CD4-positive, alpha-beta T cell (primary cell): ENCODE results near the gene RANGAP1. TPM values are rescaled to one million over a fixed set of nuclear protein-coding genes. Genes with fewer than 3 reads are reported as not detected.

Experiments used
- ATAC-seq: fragments of 200-7000 bp; cut with Tn5 transposase; one replicate; pipeline ENCODE4 v1.10.0; 2022; ENCODE audit warnings: mild to moderate bottlenecking; ENCODE audit not compliant: poor library complexity
- CTCF ChIA-PET: fragments of 350-600 bp; sonication (Branson Sonifier 250); formaldehyde crosslinking; loops from one replicate; lab custom pipeline; 2021; ENCODE audit warnings: antibody characterized with exemption, inconsistent platforms; lab: Charles Lee
- POLR2A ChIA-PET: fragments of 350-600 bp; sonication (Branson Sonifier 250); formaldehyde crosslinking; loops from one replicate; lab custom pipeline; 2021; ENCODE audit warnings: antibody characterized with exemption, inconsistent platforms; lab: Charles Lee
- DNase-seq, 14 experiments: peaks; one replicate each; pipeline ENCODE4 v3.0.0-alpha.2; 2013 to 2020; ENCODE audit warnings: mixed read lengths in 2 of 14
- H3K27ac ChIP-seq, 2 donors: one replicate each; pipeline versions ENCODE4 v1.5.1 to v1.7.0; 2013; ENCODE audit warnings: low read length in 2 of 2, low read depth in 1 of 2, mild to moderate bottlenecking in 1 of 2
- H3K27me3 ChIP-seq, 2 experiments: 1 replicate in 1 of 2; 2 replicates in 1 of 2; pipeline versions ENCODE4 v1.6.1 to v1.7.0; 2013; ENCODE audit warnings: low read length in 2 of 2, control low read depth in 1 of 2, mild to moderate bottlenecking in 1 of 2, moderate library complexity in 1 of 2; ENCODE audit not compliant: insufficient read depth in 2 of 2, control insufficient read depth in 1 of 2
- H3K36me3 ChIP-seq: one replicate; pipeline ENCODE4 v1.6.1; 2013; ENCODE audit warnings: low read length, control low read depth; ENCODE audit not compliant: insufficient read depth
- H3K4me1 ChIP-seq: one replicate; pipeline ENCODE4 v1.6.1; 2013; ENCODE audit warnings: low read length, control low read depth; ENCODE audit not compliant: insufficient read depth
- H3K4me3 ChIP-seq: one replicate; pipeline ENCODE4 v1.5.1; 2013; ENCODE audit warnings: mild to moderate bottlenecking, low read length, moderate library complexity
- H3K9me3 ChIP-seq, 2 experiments: 1 replicate in 1 of 2; 2 replicates in 1 of 2; pipeline versions ENCODE4 v1.6.1 to v1.7.0; 2013; ENCODE audit warnings: low read length in 2 of 2, mild to moderate bottlenecking in 2 of 2, control low read depth in 1 of 2, moderate library complexity in 1 of 2; ENCODE audit not compliant: control insufficient read depth in 1 of 2, insufficient read depth in 1 of 2
- H3K27ac Mint-ChIP-seq: one replicate; pipeline ENCODE4 v1.8.0; 2020; ENCODE audit warnings: mixed read lengths
- H3K27me3 Mint-ChIP-seq: one replicate; pipeline ENCODE4 v1.8.0; 2021; ENCODE audit warnings: mixed read lengths
- H3K36me3 Mint-ChIP-seq: one replicate; pipeline ENCODE4 v1.8.0; 2021; ENCODE audit warnings: low read depth, mixed read lengths
- H3K4me1 Mint-ChIP-seq: one replicate; pipeline ENCODE4 v1.8.0; 2021; ENCODE audit warnings: low read depth, mixed read lengths
- H3K4me3 Mint-ChIP-seq: one replicate; pipeline ENCODE4 v1.8.0; 2020; ENCODE audit warnings: mild to moderate bottlenecking, mixed read lengths
- H3K9me3 Mint-ChIP-seq: one replicate; pipeline ENCODE4 v1.8.0; 2020; ENCODE audit warnings: mixed read lengths
- intact Hi-C, 2 experiments: fragments of 100-400 bp; cut with DNase I in 1 of 2; cut with micrococcal nuclease in 1 of 2; formaldehyde crosslinking; loops; one replicate each; pipeline versions ENCODE4 v1.15.1 to v1.9.0; 2023 to 2025; cut with DNase I, micrococcal nuclease
- total RNA-seq, 174 experiments: library from RNA in 2 of 174; stranded (reverse) in 2 of 174; gene quantifications; one replicate each; pipeline ENCODE4 v1.2.3 and lab custom pipeline; 2021 to 2026
- TF ChIP-seq, protein P1 (sequence below): fragments of 200-600 bp; IDR thresholded peaks from one replicate; pipeline ENCODE4 v1.8.0; 2022; ENCODE audit warnings: antibody characterized with exemption, mild to moderate bottlenecking

The RANGAP1 gene
- total RNA-seq, 2 experiments from 2014 or later, result 163 to 172 TPM

DNA sequence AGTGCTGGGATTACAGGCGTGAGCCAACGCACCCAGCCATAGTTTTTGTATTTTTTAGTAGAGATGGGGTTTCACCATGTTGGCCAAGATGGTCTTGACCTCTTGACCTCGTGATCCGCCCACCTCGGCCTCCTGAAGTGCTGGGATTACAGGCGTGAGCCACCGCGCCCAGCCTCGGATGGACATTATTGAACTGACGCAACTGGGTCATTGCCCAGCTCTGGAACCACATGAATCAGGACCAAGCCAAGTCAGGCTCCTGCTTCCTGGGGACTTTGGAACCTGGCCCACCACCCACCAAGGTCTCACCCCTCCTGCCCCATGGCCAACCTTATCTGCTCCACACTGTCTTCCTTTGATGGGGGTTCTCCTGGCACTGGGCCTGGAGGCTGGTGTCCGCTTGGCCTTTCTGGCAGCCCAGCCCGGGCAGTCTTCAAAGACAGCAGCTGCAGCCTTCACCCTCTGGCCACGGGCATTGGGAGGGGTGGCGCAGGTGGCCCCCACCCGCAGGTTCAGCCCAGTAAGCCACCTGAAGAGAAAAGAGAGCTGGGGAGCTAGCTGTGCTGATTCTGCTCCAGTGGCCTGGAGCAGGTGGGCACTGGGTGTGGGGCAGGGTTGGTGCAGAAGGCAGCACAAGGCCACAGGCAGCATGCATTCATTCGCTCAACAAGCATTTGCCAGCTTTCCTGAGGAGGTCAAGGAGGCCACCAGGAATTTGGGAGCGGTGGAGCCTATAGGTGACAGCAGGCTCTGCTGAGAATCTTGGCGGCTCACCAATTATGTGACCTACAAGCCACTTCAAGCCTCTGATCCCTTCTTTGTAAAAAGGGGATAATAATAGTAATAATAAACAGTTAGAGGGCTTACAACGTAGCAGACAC lies 50.9 kb downstream of the RANGAP1 start:
- no peaks in the 10 kb centered on the region for H3K27me3 ChIP-seq
- no peaks in the 10 kb centered on the region for H3K9me3 ChIP-seq
- ChIA-PET CTCF (no interaction called here), POLR2A (no interaction called here)
- Mint-ChIP-seq H3K27ac (no peak overlapping the region), H3K27me3 (no peaks in the 10 kb centered on the region), H3K9me3 (no peaks in the 10 kb centered on the region), H3K4me1 (peaks cover 5% of the 10 kb centered on the region), H3K36me3 (peaks cover 10% of the 10 kb centered on the region), H3K4me3 (no peak overlapping the region)
- H3K4me3 ChIP-seq, result no peak overlapping the region
- H3K27ac ChIP-seq, result no peak overlapping the region
- no peak for ATAC-seq
- TF ChIP-seq, protein P1, sequence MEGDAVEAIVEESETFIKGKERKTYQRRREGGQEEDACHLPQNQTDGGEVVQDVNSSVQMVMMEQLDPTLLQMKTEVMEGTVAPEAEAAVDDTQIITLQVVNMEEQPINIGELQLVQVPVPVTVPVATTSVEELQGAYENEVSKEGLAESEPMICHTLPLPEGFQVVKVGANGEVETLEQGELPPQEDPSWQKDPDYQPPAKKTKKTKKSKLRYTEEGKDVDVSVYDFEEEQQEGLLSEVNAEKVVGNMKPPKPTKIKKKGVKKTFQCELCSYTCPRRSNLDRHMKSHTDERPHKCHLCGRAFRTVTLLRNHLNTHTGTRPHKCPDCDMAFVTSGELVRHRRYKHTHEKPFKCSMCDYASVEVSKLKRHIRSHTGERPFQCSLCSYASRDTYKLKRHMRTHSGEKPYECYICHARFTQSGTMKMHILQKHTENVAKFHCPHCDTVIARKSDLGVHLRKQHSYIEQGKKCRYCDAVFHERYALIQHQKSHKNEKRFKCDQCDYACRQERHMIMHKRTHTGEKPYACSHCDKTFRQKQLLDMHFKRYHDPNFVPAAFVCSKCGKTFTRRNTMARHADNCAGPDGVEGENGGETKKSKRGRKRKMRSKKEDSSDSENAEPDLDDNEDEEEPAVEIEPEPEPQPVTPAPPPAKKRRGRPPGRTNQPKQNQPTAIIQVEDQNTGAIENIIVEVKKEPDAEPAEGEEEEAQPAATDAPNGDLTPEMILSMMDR, result no peak
- peaks cover 12% of the 10 kb centered on the region for H3K36me3 ChIP-seq
- intact Hi-C loops, result loop anchor here (5.0 to 10.0 kb wide), 2 partner anchors 33 to 80 kb away; no protein-coding TSS in a partner anchor
- DNase-seq, result no peak
- peaks cover 16% of the 10 kb centered on the region for H3K4me1 ChIP-seq

DNA sequence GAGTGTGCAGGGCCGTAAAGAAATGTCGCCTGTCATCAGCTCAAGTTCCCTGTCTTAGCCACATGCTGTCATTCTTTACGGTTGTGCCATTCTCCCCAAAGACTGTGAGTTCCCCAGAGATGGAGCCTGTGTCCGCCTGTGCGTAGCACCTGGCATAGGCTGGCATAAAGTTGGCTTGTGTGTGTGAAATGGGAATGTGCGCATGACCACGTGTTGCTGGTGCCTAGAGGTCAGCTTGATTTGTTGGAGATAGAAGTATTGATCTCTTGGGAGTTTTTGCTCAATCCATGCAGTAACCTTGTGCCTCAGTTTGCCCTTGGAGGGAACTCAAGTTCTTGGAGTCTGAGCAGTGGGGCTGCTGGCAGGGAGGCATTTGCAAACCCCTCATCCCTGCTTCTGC lies 54.6 kb downstream of the RANGAP1 start:
- Histone ChIP-seq H3K9me3 (no peaks in the 10 kb centered on the region), H3K27ac (no peak overlapping the region), H3K4me1 (peaks cover under 1% of the 10 kb centered on the region), H3K36me3 (peaks cover 36% of the 10 kb centered on the region), H3K4me3 (no peak overlapping the region), H3K27me3 (no peaks in the 10 kb centered on the region)
- ChIA-PET CTCF (no interaction called here), POLR2A (no interaction called here)
- Mint-ChIP-seq H3K27ac (peak overlapping the region; percentile 24), H3K27me3 (no peaks in the 10 kb centered on the region), H3K9me3 (no peaks in the 10 kb centered on the region), H3K4me1 (no peaks in the 10 kb centered on the region), H3K36me3 (peaks cover 26% of the 10 kb centered on the region), H3K4me3 (no peak overlapping the region)
- intact Hi-C loops, result loop anchor here in 1 of 2 experiments (10.0 kb wide), 1 partner anchor 77 kb away; no protein-coding TSS in a partner anchor
- TF ChIP-seq, protein P1, result no peak
- DNase-seq (no peak), ATAC-seq (no peak)

DNA sequence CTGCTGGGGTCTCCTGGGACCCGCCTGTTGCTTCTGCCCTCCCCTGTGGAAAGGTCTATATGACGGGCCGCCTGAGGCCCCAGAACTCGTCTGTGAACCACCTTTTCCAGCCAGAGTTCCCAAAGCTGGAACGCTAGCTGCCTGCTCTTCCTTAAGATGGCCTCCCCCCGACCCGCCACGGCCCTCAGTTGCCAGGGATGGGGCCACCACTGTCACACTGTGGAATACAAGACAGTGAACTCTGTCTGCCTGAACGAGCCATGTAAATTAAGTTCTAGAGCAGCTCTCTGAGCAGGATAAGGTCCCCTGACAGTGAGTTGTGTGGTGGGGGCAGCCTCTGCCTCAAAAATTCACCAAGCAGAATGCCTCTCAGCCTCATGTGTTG lies 55.6 kb downstream of the RANGAP1 start:
- peaks cover 36% of the 10 kb centered on the region for H3K36me3 Mint-ChIP-seq
- no peak overlapping the region for H3K4me3 Mint-ChIP-seq
- intact Hi-C loops, result loop anchor here in 1 of 2 experiments (10.0 kb wide), 1 partner anchor 76 kb away; no protein-coding TSS in a partner anchor
- Histone ChIP-seq H3K27ac (no peak overlapping the region), H3K4me1 (no peaks in the 10 kb centered on the region), H3K36me3 (peaks cover 44% of the 10 kb centered on the region), H3K4me3 (no peak overlapping the region), H3K9me3 (no peaks in the 10 kb centered on the region), H3K27me3 (no peaks in the 10 kb centered on the region)
- TF ChIP-seq, protein P1, result no peak
- no peaks in the 10 kb centered on the region for H3K4me1 Mint-ChIP-seq
- no peaks in the 10 kb centered on the region for H3K27me3 Mint-ChIP-seq
- CTCF ChIA-PET, result no interaction called here
- H3K27ac Mint-ChIP-seq, result no peak overlapping the region
- POLR2A ChIA-PET, result no interaction called here
- ATAC-seq (no peak), DNase-seq (no peak)
- no peaks in the 10 kb centered on the region for H3K9me3 Mint-ChIP-seq
